Measurements from ENCODE around the gene GOLGA5.

The GOLGA5 gene

GRCh38 chr14:92883066-92883465 lies 89.0 kb downstream of the GOLGA5 start:
- DNase-seq = no peak

GRCh38 chr14:92884410-92884809 lies 90.3 kb downstream of the GOLGA5 start:
- no peak for DNase-seq

GRCh38 chr14:92885279-92886061 lies 91.4 kb downstream of the GOLGA5 start:
- DNase-seq = no peak

- no peak for DNase-seq
These were observed 92.2 kb downstream of the GOLGA5 start for GRCh38 chr14:92886337-92886736.

GRCh38 chr14:92887157-92887556 lies 93.1 kb downstream of the GOLGA5 start:
- no peak for DNase-seq

- peak; percentile 89 for DNase-seq
These were observed 94.8 kb downstream of the GOLGA5 start for GRCh38 chr14:92888896-92889295.

Measured in MV-4-11 (cell line).